ENCODE results near the gene COX18. TPM values are rescaled to one million over a fixed set of nuclear protein-coding genes. Genes with fewer than 3 reads are reported as not detected.

Gene COX18
- total RNA-seq, 1 experiment from 2014 or later, result 9.9 TPM

- no peak for ATAC-seq
- H3K27me3 ChIP-seq (ENCODE audit: control insufficient read depth, insufficient read depth, low read length), result no peaks in the 10 kb centered on the region
- no peaks in the 10 kb centered on the region for H3K4me1 ChIP-seq (ENCODE audit: control insufficient read depth, insufficient read depth, low read length)
- no peak for DNase-seq (ENCODE audit: low read depth, low spot score)
- H3K9me3 ChIP-seq (ENCODE audit: control insufficient read depth, insufficient read depth, low read depth, low read length), result no peaks in the 10 kb centered on the region
- intact Hi-C loops (cut with micrococcal nuclease; ENCODE audit: unreplicated experiment) (no loop called here), in situ Hi-C loops (cut with HindIII; ENCODE audit: low pct_unique_long_range_greater_than_20kb, low sequenced_read_pairs) (no loop called here)
- H3K36me3 ChIP-seq (ENCODE audit: control insufficient read depth, insufficient read depth, low read length), result no peaks in the 10 kb centered on the region
- ChIA-PET CTCF (no interaction called here), POLR2A (interaction anchor here (0.6 kb wide), 1 partner anchor 95 kb away, joined by 5 read pairs; no protein-coding TSS in a partner anchor)
- H3K4me3 ChIP-seq (ENCODE audit: low read depth in 2 of 2, low read length in 2 of 2), result no peak overlapping the region
- no peak overlapping the region for H3K27ac ChIP-seq (ENCODE audit: low read length)
- TF ChIP-seq TCF7L2 (IDR thresholded peaks at IDR 0.05; ENCODE audit: low read depth, low read length) (no peak), SIN3A (IDR thresholded peaks at IDR 0.05; ENCODE audit: borderline replicate concordance, insufficient read depth, low read depth, low read length) (no peak), CTCF (IDR thresholded peaks at IDR 0.05) (no peak), POLR2AphosphoS5 (IDR thresholded peaks at IDR 0.05; ENCODE audit: low read depth, low read length) (no peak)
- TF ChIP-seq, protein P1, sequence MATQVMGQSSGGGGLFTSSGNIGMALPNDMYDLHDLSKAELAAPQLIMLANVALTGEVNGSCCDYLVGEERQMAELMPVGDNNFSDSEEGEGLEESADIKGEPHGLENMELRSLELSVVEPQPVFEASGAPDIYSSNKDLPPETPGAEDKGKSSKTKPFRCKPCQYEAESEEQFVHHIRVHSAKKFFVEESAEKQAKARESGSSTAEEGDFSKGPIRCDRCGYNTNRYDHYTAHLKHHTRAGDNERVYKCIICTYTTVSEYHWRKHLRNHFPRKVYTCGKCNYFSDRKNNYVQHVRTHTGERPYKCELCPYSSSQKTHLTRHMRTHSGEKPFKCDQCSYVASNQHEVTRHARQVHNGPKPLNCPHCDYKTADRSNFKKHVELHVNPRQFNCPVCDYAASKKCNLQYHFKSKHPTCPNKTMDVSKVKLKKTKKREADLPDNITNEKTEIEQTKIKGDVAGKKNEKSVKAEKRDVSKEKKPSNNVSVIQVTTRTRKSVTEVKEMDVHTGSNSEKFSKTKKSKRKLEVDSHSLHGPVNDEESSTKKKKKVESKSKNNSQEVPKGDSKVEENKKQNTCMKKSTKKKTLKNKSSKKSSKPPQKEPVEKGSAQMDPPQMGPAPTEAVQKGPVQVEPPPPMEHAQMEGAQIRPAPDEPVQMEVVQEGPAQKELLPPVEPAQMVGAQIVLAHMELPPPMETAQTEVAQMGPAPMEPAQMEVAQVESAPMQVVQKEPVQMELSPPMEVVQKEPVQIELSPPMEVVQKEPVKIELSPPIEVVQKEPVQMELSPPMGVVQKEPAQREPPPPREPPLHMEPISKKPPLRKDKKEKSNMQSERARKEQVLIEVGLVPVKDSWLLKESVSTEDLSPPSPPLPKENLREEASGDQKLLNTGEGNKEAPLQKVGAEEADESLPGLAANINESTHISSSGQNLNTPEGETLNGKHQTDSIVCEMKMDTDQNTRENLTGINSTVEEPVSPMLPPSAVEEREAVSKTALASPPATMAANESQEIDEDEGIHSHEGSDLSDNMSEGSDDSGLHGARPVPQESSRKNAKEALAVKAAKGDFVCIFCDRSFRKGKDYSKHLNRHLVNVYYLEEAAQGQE (IDR thresholded peaks at IDR 0.05; ENCODE audit: insufficient read depth in 1 of 2, low read depth in 2 of 2, low read length in 1 of 2), result no peak
- BruUV-seq (replicated peaks), result no TSS peak
Measured at GRCh38 chr4:73011629-73011985, 57.9 kb downstream of the COX18 start.

DNA sequence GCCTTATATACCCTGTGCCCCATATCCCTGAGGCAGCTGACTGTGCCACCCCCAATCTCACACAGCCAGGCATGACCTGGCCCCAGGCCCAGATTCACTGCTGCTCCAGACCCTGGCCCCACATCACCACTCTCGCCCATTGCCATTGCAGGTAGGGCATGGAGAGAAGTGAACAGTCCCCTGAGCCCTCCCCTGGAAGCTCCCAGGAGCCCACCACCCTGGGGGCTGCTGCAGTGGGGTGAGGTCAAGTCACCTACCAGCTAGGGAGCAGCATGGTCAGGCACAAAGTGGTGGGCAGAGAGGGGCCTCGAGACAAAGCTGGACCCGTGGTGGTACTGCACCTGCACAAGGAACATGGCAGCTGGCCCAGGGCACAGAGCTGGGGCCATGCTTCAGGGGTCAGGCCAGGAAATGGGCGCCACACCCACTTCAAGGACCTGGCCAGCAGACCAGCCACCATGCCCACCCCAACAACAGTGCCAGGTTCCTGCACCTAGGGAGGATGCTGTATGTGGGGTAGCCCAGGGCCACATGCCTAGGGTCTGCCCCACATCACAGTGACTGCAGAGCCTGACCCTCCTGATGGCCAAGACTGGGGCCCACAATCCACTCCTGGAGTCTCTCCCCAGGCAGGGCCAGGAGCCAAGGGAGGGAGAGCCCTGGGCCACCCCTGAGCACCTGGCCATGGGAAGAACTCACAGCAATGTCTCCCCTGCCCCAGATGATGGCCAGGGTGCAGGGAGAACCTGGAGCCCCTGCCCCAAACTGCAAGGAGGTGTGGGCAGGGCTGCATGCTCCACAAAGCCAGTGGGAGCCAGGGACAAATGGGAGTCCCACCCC is 58.5 kb downstream of the COX18 start:
- Histone ChIP-seq H3K36me3 (ENCODE audit: control insufficient read depth, insufficient read depth, low read length) (no peaks in the 10 kb centered on the region), H3K27me3 (ENCODE audit: control insufficient read depth, insufficient read depth, low read length) (no peaks in the 10 kb centered on the region), H3K4me3 (ENCODE audit: low read depth in 2 of 2, low read length in 2 of 2) (no peak overlapping the region), H3K27ac (ENCODE audit: low read length) (no peak overlapping the region), H3K9me3 (ENCODE audit: control insufficient read depth, insufficient read depth, low read depth, low read length) (no peaks in the 10 kb centered on the region), H3K4me1 (ENCODE audit: control insufficient read depth, insufficient read depth, low read length) (no peaks in the 10 kb centered on the region)
- TF ChIP-seq SIN3A (IDR thresholded peaks at IDR 0.05; ENCODE audit: borderline replicate concordance, insufficient read depth, low read depth, low read length) (no peak), CTCF (IDR thresholded peaks at IDR 0.05) (no peak), TCF7L2 (IDR thresholded peaks at IDR 0.05; ENCODE audit: low read depth, low read length) (no peak), POLR2AphosphoS5 (IDR thresholded peaks at IDR 0.05; ENCODE audit: low read depth, low read length) (no peak)
- TF ChIP-seq, protein P1 (IDR thresholded peaks at IDR 0.05; ENCODE audit: insufficient read depth in 1 of 2, low read depth in 2 of 2, low read length in 1 of 2), result no peak
- BruUV-seq (replicated peaks), result no TSS peak
- in situ Hi-C loops (cut with HindIII; ENCODE audit: low pct_unique_long_range_greater_than_20kb, low sequenced_read_pairs) (no loop called here), intact Hi-C loops (cut with micrococcal nuclease; ENCODE audit: unreplicated experiment) (no loop called here)
- POLR2A ChIA-PET, result no interaction called here
- ATAC-seq (no peak), DNase-seq (ENCODE audit: low read depth, low spot score) (no peak)
- CTCF ChIA-PET, result no interaction called here
